Stimulated activated CD4-positive, alpha-beta T cell treated with anti-CD3 and anti-CD28 coated beads, Interleukin-1b, Interleukin-23, amount 100 ng/mL, for 24 hours (primary cell): ENCODE results near the gene SERPINB6.
"Not testable (repeated sequence)": the region's sequence is repeated elsewhere in the genome, so short reads cannot be mapped to it uniquely, and the experiment has no call there.

Source experiments
- DNase-seq, 4 experiments: peaks; one replicate each; pipeline ENCODE4 v3.0.0-alpha.2; 2020; ENCODE audit warnings: low read depth in 4 of 4, low spot score in 1 of 4

The SERPINB6 gene

GRCh38 chr6:2939315-2940009, 31.9 kb downstream of the SERPINB6 start:
- DNase-seq: no peak

- DNase-seq: no peak
Measured at GRCh38 chr6:2938632-2939083, 32.7 kb downstream of the SERPINB6 start.

GRCh38 chr6:2938004-2938631, 33.2 kb downstream of the SERPINB6 start:
- no peak for DNase-seq

- no peak for DNase-seq
Measured at GRCh38 chr6:2937627-2938003, 33.8 kb downstream of the SERPINB6 start.

- no peak for DNase-seq
Measured at GRCh38 chr6:2935566-2936291, 35.6 kb downstream of the SERPINB6 start.

GRCh38 chr6:2934057-2934456, 37.3 kb downstream of the SERPINB6 start:
- DNase-seq: no peak

- DNase-seq: not testable (repeated sequence)
Measured at GRCh38 chr6:2932911-2933310, 38.5 kb downstream of the SERPINB6 start.

GRCh38 chr6:2931970-2932748, 39.2 kb downstream of the SERPINB6 start:
- peak; percentile 62 to 82 (median 72) for DNase-seq

- no peak for DNase-seq
Measured at GRCh38 chr6:2931055-2931454, 40.3 kb downstream of the SERPINB6 start.

GRCh38 chr6:2927931-2928330, 43.4 kb downstream of the SERPINB6 start:
- not testable (repeated sequence) for DNase-seq

- DNase-seq: not testable (repeated sequence)
Measured at GRCh38 chr6:2925842-2926747, 45.3 kb downstream of the SERPINB6 start.

- DNase-seq: no peak
Measured at GRCh38 chr6:2921520-2922115, 49.7 kb downstream of the SERPINB6 start.

- no peak for DNase-seq
Measured at GRCh38 chr6:2920671-2921112, 50.7 kb downstream of the SERPINB6 start.

GRCh38 chr6:2919886-2920285, 51.5 kb downstream of the SERPINB6 start:
- no peak for DNase-seq

- no peak for DNase-seq
Measured at GRCh38 chr6:2919401-2919800, 52.0 kb downstream of the SERPINB6 start.

- DNase-seq: no peak
Measured at GRCh38 chr6:2918936-2919335, 52.4 kb downstream of the SERPINB6 start.

- DNase-seq: no peak
Measured at GRCh38 chr6:2917801-2918445, 53.4 kb downstream of the SERPINB6 start.

GRCh38 chr6:2917065-2917464, 54.3 kb downstream of the SERPINB6 start:
- DNase-seq: no peak

- no peak for DNase-seq
Measured at GRCh38 chr6:2916158-2916925, 55.0 kb downstream of the SERPINB6 start.
